ENCODE data around the gene KDM5A. TPM values are rescaled to one million over a fixed set of nuclear protein-coding genes. Genes with fewer than 3 reads are reported as not detected.
A peak's percentile ranks its signal among the peaks of the same experiment; 100 is the strongest.
"Not testable (repeated sequence)": the region's sequence is repeated elsewhere in the genome, so short reads cannot be mapped to it uniquely, and the experiment has no call there.

The KDM5A gene
- total RNA-seq, 3 donors from 2014 or later = 55.8 to 83.6 (median 57.4) TPM

GRCh38 chr12:238116-238515 lies 151.0 kb downstream of the KDM5A start:
- intact Hi-C loops (cut with DNase I; ENCODE audit: low total_unique reads) = no loop called here
- Histone ChIP-seq H3K4me3 (no peak overlapping the region), H3K4me1 (no peaks in the 10 kb centered on the region), H3K36me3 (no peaks in the 10 kb centered on the region), H3K9me3 (peaks cover 13 to 14% of the 10 kb centered on the region in 2 donors), H3K27me3 (no peaks in the 10 kb centered on the region), H3K27ac (no peak overlapping the region)
- TF ChIP-seq POLR2AphosphoS5 (IDR thresholded peaks at IDR 0.05) (no peak), CTCF (IDR thresholded peaks at IDR 0.05) (no peak), POLR2A (IDR thresholded peaks at IDR 0.05) (no peak)
- DNase-seq (ENCODE audit: low spot score in 2 of 2) = no peak

- TF ChIP-seq POLR2AphosphoS5 (IDR thresholded peaks at IDR 0.05) = no peak
- TF ChIP-seq POLR2A (IDR thresholded peaks at IDR 0.05) = no peak
- TF ChIP-seq CTCF (IDR thresholded peaks at IDR 0.05) = no peak
- Histone ChIP-seq H3K36me3 (no peaks in the 10 kb centered on the region), H3K27ac (no peak overlapping the region), H3K4me3 (no peak overlapping the region), H3K27me3 (no peaks in the 10 kb centered on the region), H3K4me1 (no peaks in the 10 kb centered on the region), H3K9me3 (peaks cover 13 to 14% of the 10 kb centered on the region in 2 donors)
- peak in 1 of 2 donors; percentile 37 for DNase-seq (ENCODE audit: low spot score in 2 of 2)
- intact Hi-C loops (cut with DNase I; ENCODE audit: low total_unique reads) = no loop called here
These were observed 151.9 kb downstream of the KDM5A start for GRCh38 chr12:237026-237815.

GRCh38 chr12:236445-236844 lies 152.7 kb downstream of the KDM5A start:
- intact Hi-C loops (cut with DNase I; ENCODE audit: low total_unique reads) = no loop called here
- Histone ChIP-seq H3K27ac (no peak overlapping the region), H3K4me1 (no peaks in the 10 kb centered on the region), H3K4me3 (no peak overlapping the region), H3K27me3 (no peaks in the 10 kb centered on the region), H3K36me3 (no peaks in the 10 kb centered on the region), H3K9me3 (peaks cover 13 to 14% of the 10 kb centered on the region in 2 donors)
- no peak for TF ChIP-seq POLR2A (IDR thresholded peaks at IDR 0.05)
- TF ChIP-seq POLR2AphosphoS5 (IDR thresholded peaks at IDR 0.05) = no peak
- no peak for TF ChIP-seq CTCF (IDR thresholded peaks at IDR 0.05)
- no peak for DNase-seq (ENCODE audit: low spot score in 2 of 2)

- DNase-seq (ENCODE audit: low spot score in 2 of 2); H3K4me3 ChIP-seq; H3K27ac ChIP-seq; H3K4me1 ChIP-seq; H3K27me3 ChIP-seq; H3K36me3 ChIP-seq; intact Hi-C loops (cut with DNase I; ENCODE audit: low total_unique reads): not testable (repeated sequence)
- H3K9me3 ChIP-seq = peaks cover 13 to 14% of the 10 kb centered on the region in 2 donors
These were observed 153.2 kb downstream of the KDM5A start for GRCh38 chr12:235967-236366.

GRCh38 chr12:234891-235415 lies 154.2 kb downstream of the KDM5A start:
- Histone ChIP-seq H3K4me3 (no peak overlapping the region), H3K9me3 (peaks cover 13 to 14% of the 10 kb centered on the region in 2 donors), H3K27ac (no peak overlapping the region), H3K4me1 (no peaks in the 10 kb centered on the region), H3K27me3 (no peaks in the 10 kb centered on the region), H3K36me3 (no peaks in the 10 kb centered on the region)
- peak in 1 of 2 donors; percentile 25 for DNase-seq (ENCODE audit: low spot score in 2 of 2)
- intact Hi-C loops (cut with DNase I; ENCODE audit: low total_unique reads) = no loop called here
- TF ChIP-seq POLR2AphosphoS5 (IDR thresholded peaks at IDR 0.05) = no peak
- no peak for TF ChIP-seq CTCF (IDR thresholded peaks at IDR 0.05)
